OCI-LY3 (cell line): ENCODE results near the gene DLGAP4.

ENCODE experiments used
- H2AFZ ChIP-seq: fragments of 200-600, 300-600 bp; shearing (Covaris generic); 2 replicates; pipeline ENCODE4 v1.6.0; 2014; ENCODE audit warnings: antibody characterized with exemption, low read depth, low read length
- H3K27ac ChIP-seq: fragments of 200-600, 300-600 bp; sonication (generic); 2 replicates; pipeline ENCODE4 v1.5.1; 2014; ENCODE audit warnings: mild to moderate bottlenecking, low read length, moderate library complexity, mixed read lengths
- H3K27me3 ChIP-seq: fragments of 200-600, 300-600 bp; sonication (generic); 2 replicates; pipeline ENCODE4 v1.6.1; 2014; ENCODE audit warnings: low read depth, low read length, mixed read lengths
- H3K36me3 ChIP-seq: fragments of 200-600, 300-600 bp; sonication (generic); replicated peaks from 2 replicates; pipeline ENCODE3; 2014; ENCODE audit warnings: low read depth, low read length, mixed read lengths
- H3K4me1 ChIP-seq: fragments of 300-600, 200-600 bp; sonication (generic); 2 replicates; pipeline ENCODE4 v1.6.1; 2014; ENCODE audit warnings: low read length, mixed read lengths
- H3K4me2 ChIP-seq: fragments of 200-600, 300-600 bp; sonication (generic); 2 replicates; pipeline ENCODE4 v1.6.1; 2014; ENCODE audit warnings: low read length, mixed read lengths
- H3K4me3 ChIP-seq: fragments of 300-600, 200-600 bp; sonication (generic); 2 replicates; pipeline ENCODE4 v1.5.1; 2014; ENCODE audit warnings: antibody characterized with exemption, mild to moderate bottlenecking, low read length, moderate library complexity
- H3K79me2 ChIP-seq: fragments of 300-600, 200-600 bp; shearing (Covaris generic); 2 replicates; pipeline ENCODE4 v1.6.1; 2014; ENCODE audit warnings: mild to moderate bottlenecking, low read length, mixed read lengths
- H3K9ac ChIP-seq: fragments of 300-600, 200-600 bp; shearing (Covaris generic); 2 replicates; pipeline ENCODE4 v1.6.0; 2014; ENCODE audit warnings: mild to moderate bottlenecking, low read length, moderate library complexity
- H3K9me3 ChIP-seq: fragments of 200-600, 300-600 bp; shearing (Covaris generic); 2 replicates; pipeline ENCODE4 v1.6.1; 2014; ENCODE audit warnings: low read length, mixed read lengths; ENCODE audit not compliant: insufficient read depth
- H4K20me1 ChIP-seq: fragments of 200-600, 300-600 bp; sonication (generic); 2 replicates; pipeline ENCODE4 v1.6.1; 2016; ENCODE audit warnings: low read length, mixed read lengths; ENCODE audit not compliant: insufficient read depth
- EZH2phosphoT487 ChIP-seq: fragments of 200-600 bp; shearing (Covaris generic); IDR thresholded peaks from 2 replicates; pipeline ENCODE4 v1.6.1; 2018; ENCODE audit warnings: antibody characterized with exemption, mixed run types, low read depth
- TF ChIP-seq, protein P1 (sequence below): fragments of 200-600, 300-600 bp; sonication (generic); IDR thresholded peaks from 2 replicates; pipeline ENCODE4 v1.5.1; 2014; ENCODE audit warnings: antibody characterized with exemption, low read length, low read depth

DLGAP4 gene

DNA sequence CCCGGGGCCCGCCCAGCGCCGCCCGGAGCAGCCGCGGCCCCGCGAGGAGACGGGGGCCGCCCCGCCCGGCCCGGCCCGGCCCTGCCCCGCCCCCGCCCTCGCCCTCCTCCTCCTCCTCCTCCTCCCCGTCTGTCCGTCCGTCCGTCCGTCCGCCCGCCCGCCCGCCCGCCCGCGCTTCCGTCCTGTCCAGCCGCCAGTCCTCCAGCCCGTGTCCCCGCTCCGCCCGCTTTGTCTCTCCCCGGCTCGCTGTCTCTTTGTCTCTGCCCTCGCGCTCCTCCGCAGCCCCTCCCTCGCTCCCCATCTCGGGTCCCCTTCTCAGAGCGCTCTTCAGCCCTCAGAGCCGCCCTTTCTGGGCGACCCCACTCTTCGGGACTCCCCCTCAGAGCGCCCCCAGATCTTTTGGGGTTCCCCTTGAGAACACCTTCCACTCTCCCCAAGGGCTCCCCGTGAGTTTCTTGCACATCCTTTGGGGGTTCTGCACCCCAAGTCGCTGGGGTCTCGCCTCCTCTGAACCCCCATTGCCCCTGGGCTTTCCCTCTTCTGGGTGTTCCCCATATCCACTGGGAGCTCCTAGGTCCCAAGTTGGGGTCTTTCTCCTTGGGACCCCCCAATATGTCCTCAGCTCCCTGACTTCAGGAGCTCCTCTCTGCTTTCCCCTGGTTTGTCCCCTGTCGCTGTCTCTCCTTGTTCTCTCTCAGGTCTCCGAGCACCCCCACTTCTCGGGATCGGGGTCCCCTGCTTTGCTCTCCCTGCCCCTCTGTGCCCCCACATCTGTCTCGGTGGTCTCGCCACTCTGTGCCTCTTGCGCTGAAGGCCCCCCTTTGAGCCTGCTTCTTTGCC lies 155.7 kb downstream of the DLGAP4 start:
- TF ChIP-seq, protein P1, sequence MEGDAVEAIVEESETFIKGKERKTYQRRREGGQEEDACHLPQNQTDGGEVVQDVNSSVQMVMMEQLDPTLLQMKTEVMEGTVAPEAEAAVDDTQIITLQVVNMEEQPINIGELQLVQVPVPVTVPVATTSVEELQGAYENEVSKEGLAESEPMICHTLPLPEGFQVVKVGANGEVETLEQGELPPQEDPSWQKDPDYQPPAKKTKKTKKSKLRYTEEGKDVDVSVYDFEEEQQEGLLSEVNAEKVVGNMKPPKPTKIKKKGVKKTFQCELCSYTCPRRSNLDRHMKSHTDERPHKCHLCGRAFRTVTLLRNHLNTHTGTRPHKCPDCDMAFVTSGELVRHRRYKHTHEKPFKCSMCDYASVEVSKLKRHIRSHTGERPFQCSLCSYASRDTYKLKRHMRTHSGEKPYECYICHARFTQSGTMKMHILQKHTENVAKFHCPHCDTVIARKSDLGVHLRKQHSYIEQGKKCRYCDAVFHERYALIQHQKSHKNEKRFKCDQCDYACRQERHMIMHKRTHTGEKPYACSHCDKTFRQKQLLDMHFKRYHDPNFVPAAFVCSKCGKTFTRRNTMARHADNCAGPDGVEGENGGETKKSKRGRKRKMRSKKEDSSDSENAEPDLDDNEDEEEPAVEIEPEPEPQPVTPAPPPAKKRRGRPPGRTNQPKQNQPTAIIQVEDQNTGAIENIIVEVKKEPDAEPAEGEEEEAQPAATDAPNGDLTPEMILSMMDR, result no peak
- no peak for TF ChIP-seq EZH2phosphoT487
- peaks cover 19% of the 10 kb centered on the region for H4K20me1 ChIP-seq
- H3K36me3 ChIP-seq, result no peaks in the 10 kb centered on the region
- peaks cover 38% of the 10 kb centered on the region for H3K4me1 ChIP-seq
- peaks cover 9% of the 10 kb centered on the region; the same call in 1 of the 2 replicates for H3K79me2 ChIP-seq
- H3K4me3 ChIP-seq, result peak overlapping the region; percentile 92
- 0 out of 2 replicates have a peak overlapping the region, but pooled peaks have one; percentile 4 for H2AFZ ChIP-seq
- H3K9me3 ChIP-seq, result no peaks in the 10 kb centered on the region
- H3K27ac ChIP-seq, result no peak overlapping the region
- peak overlapping the region; percentile 75 for H3K9ac ChIP-seq
- no peaks in the 10 kb centered on the region for H3K27me3 ChIP-seq
- peak overlapping the region; percentile 99 for H3K4me2 ChIP-seq

DNA sequence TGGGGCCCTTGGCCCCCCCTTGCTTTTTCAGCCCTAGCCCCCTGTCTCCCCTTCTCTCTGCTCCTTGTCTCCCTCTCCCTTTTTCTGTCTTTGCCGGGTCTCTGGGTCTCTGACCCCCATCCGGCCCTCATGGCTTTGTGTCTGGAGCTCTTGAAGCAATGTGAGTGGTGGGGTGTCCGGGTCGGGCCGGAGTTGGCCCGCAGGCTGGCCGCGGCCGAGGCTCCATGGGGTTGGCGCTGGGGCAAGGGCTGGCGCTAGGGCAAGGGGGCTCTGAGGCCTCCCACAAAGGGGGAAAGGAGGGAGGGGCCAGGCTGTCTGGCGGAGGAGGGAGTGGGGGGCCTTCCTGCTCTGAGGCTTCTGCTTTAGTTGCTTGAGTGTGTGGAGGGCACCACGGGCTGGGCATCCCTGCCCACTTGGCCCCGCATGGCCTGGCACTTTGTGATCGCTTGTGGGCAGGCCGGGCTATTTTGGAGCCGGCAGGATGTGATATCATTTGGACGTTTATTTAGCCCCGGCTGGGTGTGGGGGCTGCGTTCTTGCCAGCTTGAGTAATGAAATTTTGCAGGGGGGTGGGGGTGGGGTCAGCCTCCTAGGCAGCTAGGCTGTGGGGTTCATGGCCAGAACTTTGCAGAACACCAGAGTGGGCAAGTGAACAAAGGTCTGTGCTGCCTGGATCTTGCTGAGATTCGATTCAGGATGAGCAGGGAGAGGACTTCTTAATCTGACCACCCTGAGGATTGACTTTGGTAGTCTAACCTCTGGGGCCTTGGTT lies 156.5 kb downstream of the DLGAP4 start:
- no peaks in the 10 kb centered on the region for H3K9me3 ChIP-seq
- no peak overlapping the region for H3K27ac ChIP-seq
- no peaks in the 10 kb centered on the region for H3K36me3 ChIP-seq
- H3K27me3 ChIP-seq, result no peaks in the 10 kb centered on the region
- H3K79me2 ChIP-seq, result peaks cover 9% of the 10 kb centered on the region; the same call in 1 of the 2 replicates
- TF ChIP-seq, protein P1, result no peak
- no peak for TF ChIP-seq EZH2phosphoT487
- H4K20me1 ChIP-seq, result peaks cover 25% of the 10 kb centered on the region
- no peak overlapping the region for H2AFZ ChIP-seq
- peak overlapping the region; percentile 99 for H3K4me2 ChIP-seq
- peak overlapping the region; percentile 92 for H3K4me3 ChIP-seq
- peaks cover 45% of the 10 kb centered on the region for H3K4me1 ChIP-seq
- peak overlapping the region; percentile 75 for H3K9ac ChIP-seq

DNA sequence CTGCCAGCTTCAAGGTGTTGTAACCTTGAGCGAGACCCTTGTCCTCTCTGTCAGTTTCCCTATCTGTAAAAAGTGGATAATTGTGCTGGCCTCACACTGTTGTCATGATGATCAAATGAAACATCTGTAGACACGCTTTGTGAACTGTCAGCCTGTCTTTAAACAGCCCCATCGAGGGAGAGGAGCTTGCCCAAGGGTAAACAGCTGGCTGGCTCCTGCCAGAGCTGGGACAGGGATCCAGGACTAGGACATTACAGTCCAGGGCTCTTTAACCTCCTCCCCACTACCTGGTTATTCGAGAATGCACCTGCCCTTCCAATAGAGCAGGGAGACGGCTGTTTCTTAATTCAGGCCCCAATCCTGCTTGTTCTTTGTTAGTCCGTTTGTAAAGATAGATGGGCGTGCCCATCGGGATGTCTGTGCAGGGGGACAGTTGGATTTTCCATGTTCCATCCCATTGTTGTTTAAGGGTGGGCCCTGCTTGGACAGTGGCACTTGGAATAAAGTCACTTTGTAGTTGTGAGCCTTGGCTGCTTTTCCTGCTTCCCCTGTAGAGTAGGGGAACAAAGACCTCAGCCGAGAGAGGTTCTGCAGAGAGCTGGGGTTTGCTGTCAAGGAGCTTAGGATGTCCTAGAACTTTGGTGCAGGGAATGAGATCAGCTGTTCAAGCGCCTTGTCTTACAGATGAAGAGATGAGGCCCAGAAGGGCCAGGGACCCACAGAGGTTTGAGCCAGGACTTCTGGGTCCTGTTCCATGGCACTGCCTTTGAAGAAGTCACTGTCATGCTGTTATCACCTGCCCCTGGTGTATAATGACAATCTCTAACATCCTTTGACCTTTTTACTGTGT lies 157.3 kb downstream of the DLGAP4 start:
- H3K4me1 ChIP-seq, result peaks cover 49% of the 10 kb centered on the region
- H3K9ac ChIP-seq, result peak overlapping the region; percentile 75; the same call in 1 of the 2 replicates
- no peaks in the 10 kb centered on the region for H3K9me3 ChIP-seq
- peaks cover 33% of the 10 kb centered on the region for H4K20me1 ChIP-seq
- peak overlapping the region; percentile 99 for H3K4me2 ChIP-seq
- no peak overlapping the region for H3K27ac ChIP-seq
- no peaks in the 10 kb centered on the region for H3K27me3 ChIP-seq
- no peaks in the 10 kb centered on the region for H3K36me3 ChIP-seq
- peak overlapping the region; percentile 92 for H3K4me3 ChIP-seq
- no peak overlapping the region for H2AFZ ChIP-seq
- peaks cover 16% of the 10 kb centered on the region for H3K79me2 ChIP-seq
- TF ChIP-seq, protein P1, result no peak
